Endothelial cell of umbilical vein (primary cell): ENCODE measurements around the gene PEMT.

Source experiments
- CTCF ChIP-seq, 2 donors: IDR thresholded peaks; 1 replicate in 1 of 2; 2 replicates in 1 of 2; pipeline ENCODE4 v1.5.1; 2011; ENCODE audit warnings: low read length in 2 of 2, mild to moderate bottlenecking in 2 of 2, moderate library complexity in 2 of 2, control low read depth in 1 of 2, inconsistent platforms in 1 of 2, low read depth in 1 of 2; ENCODE audit not compliant: insufficient read depth in 1 of 2; ENCODE audit errors: extremely low read depth in 1 of 2
- EZH2 ChIP-seq: IDR thresholded peaks from 2 replicates; pipeline ENCODE4 v1.6.1; 2012; ENCODE audit warnings: borderline replicate concordance, low read depth, mild to moderate bottlenecking, moderate library complexity, low read length, inconsistent platforms; ENCODE audit not compliant: severe bottlenecking
- FOS ChIP-seq: IDR thresholded peaks from 2 replicates; pipeline ENCODE4 v1.6.1; 2011; ENCODE audit warnings: mild to moderate bottlenecking, low read length, moderate library complexity, borderline replicate concordance; ENCODE audit not compliant: insufficient read depth
- GATA2 ChIP-seq: IDR thresholded peaks from 2 replicates; pipeline ENCODE4 v1.7.0; 2011; ENCODE audit warnings: low read depth, mild to moderate bottlenecking, moderate library complexity, mixed read lengths, low read length; ENCODE audit not compliant: insufficient read length, insufficient read depth
- JUN ChIP-seq: IDR thresholded peaks from 2 replicates; pipeline ENCODE4 v1.6.1; 2011; ENCODE audit warnings: borderline replicate concordance, low read depth; ENCODE audit not compliant: insufficient read length, insufficient read depth
- MAX ChIP-seq: IDR thresholded peaks from 2 replicates; pipeline ENCODE4 v1.6.1; 2011; ENCODE audit not compliant: insufficient read depth, insufficient read length
- MYC ChIP-seq: IDR thresholded peaks from one replicate; pipeline ENCODE4 v1.6.1; 2011; ENCODE audit warnings: mild to moderate bottlenecking, low read depth, low read length
- POLR2A ChIP-seq: IDR thresholded peaks from 2 replicates; pipeline ENCODE4 v1.6.1; 2012; ENCODE audit warnings: low read depth, mild to moderate bottlenecking, control low read depth, low read length
- POLR2AphosphoS5 ChIP-seq: IDR thresholded peaks from 2 replicates; pipeline ENCODE4 v1.6.1; 2012; ENCODE audit warnings: low read depth, mild to moderate bottlenecking, control low read depth, low read length, moderate library complexity; ENCODE audit not compliant: insufficient read depth

GRCh38 chr17:17590141-17590751 is 1.3 kb downstream of the PEMT start:
- no peak for TF ChIP-seq JUN
- no peak for TF ChIP-seq POLR2A
- TF ChIP-seq CTCF (IDR thresholded peaks at IDR 0.05; ENCODE audit: extremely low read depth in 1 of 2, insufficient read depth in 1 of 2, low read depth in 1 of 2, low read length in 2 of 2), result no peak
- no peak for TF ChIP-seq POLR2AphosphoS5
- no peak for TF ChIP-seq EZH2
- TF ChIP-seq GATA2, result no peak
- TF ChIP-seq MAX, result no peak
- no peak for TF ChIP-seq MYC
- TF ChIP-seq FOS, result no peak
